ENCODE data around the gene NIBAN1. TPM values are rescaled to one million over a fixed set of nuclear protein-coding genes. Genes with fewer than 3 reads are reported as not detected.
"Not testable (repeated sequence)": the region's sequence is repeated elsewhere in the genome, so short reads cannot be mapped to it uniquely, and the experiment has no call there.

Gene NIBAN1
- total RNA-seq, 6 experiments from 2014 or later = 0.68 to 4.6 (median 1.9) TPM

GRCh38 chr1:184959626-184960025 is 14.7 kb downstream of the NIBAN1 start:
- ATAC-seq = no peak
- TF ChIP-seq CTCF (IDR thresholded peaks at IDR 0.05) (no peak), POLR2A (IDR thresholded peaks at IDR 0.05) (no peak)
- WGBS (ENCODE audit: insufficient coverage, low coverage, low lambda C conversion rate, missing lambda C conversion rate) = 52% methylated on average over 1 of the region's 1 CpG
- intact Hi-C loops (cut with DNase I) = no loop called here
- H3K27ac ChIP-seq = no peak overlapping the region
- no peak for DNase-seq
- H3K4me3 ChIP-seq = no peak overlapping the region
- no peaks in the 10 kb centered on the region for H3K36me3 ChIP-seq
- H3K9me3 ChIP-seq = no peaks in the 10 kb centered on the region
- no peaks in the 10 kb centered on the region for H3K4me1 ChIP-seq
- H3K27me3 ChIP-seq = no peaks in the 10 kb centered on the region

- ATAC-seq (peak in 1 of 4 donors; percentile 46), DNase-seq (no peak)
- Histone ChIP-seq H3K4me3 (no peak overlapping the region), H3K4me1 (no peaks in the 10 kb centered on the region), H3K27ac (no peak overlapping the region), H3K27me3 (no peaks in the 10 kb centered on the region), H3K9me3 (no peaks in the 10 kb centered on the region), H3K36me3 (no peaks in the 10 kb centered on the region)
- TF ChIP-seq POLR2A (IDR thresholded peaks at IDR 0.05) (no peak), CTCF (IDR thresholded peaks at IDR 0.05) (no peak)
- 61% methylated on average over 4 of the region's 4 CpGs for WGBS (ENCODE audit: insufficient coverage, low coverage, low lambda C conversion rate, missing lambda C conversion rate)
- intact Hi-C loops (cut with DNase I) = no loop called here
These were observed 15.6 kb downstream of the NIBAN1 start for GRCh38 chr1:184958554-184959353.

GRCh38 chr1:184957901-184958300 is 16.4 kb downstream of the NIBAN1 start:
- H3K4me1 ChIP-seq; DNase-seq; H3K27ac ChIP-seq; H3K36me3 ChIP-seq; ATAC-seq; H3K4me3 ChIP-seq; intact Hi-C loops (cut with DNase I); H3K27me3 ChIP-seq; H3K9me3 ChIP-seq: not testable (repeated sequence)
- WGBS (ENCODE audit: insufficient coverage, low coverage, low lambda C conversion rate, missing lambda C conversion rate) = 80% methylated on average over 2 of the region's 2 CpGs

GRCh38 chr1:184956999-184957700 is 17.2 kb downstream of the NIBAN1 start:
- TF ChIP-seq POLR2A (IDR thresholded peaks at IDR 0.05) (no peak), CTCF (IDR thresholded peaks at IDR 0.05) (no peak)
- Histone ChIP-seq H3K36me3 (no peaks in the 10 kb centered on the region), H3K27me3 (no peaks in the 10 kb centered on the region), H3K9me3 (no peaks in the 10 kb centered on the region), H3K27ac (no peak overlapping the region), H3K4me3 (no peak overlapping the region), H3K4me1 (no peaks in the 10 kb centered on the region)
- intact Hi-C loops (cut with DNase I) = no loop called here
- ATAC-seq = no peak
- WGBS (ENCODE audit: insufficient coverage, low coverage, low lambda C conversion rate, missing lambda C conversion rate) = 85% methylated on average over 4 of the region's 4 CpGs
- no peak for DNase-seq

All from right lobe of liver (tissue), 6 donors.